ENCODE results near the gene CCNE1. TPM values are rescaled to one million over a fixed set of nuclear protein-coding genes. Genes with fewer than 3 reads are reported as not detected.

CCNE1 gene
- polyA plus RNA-seq, 3 donors: 1.7 TPM; not detected in 2

DNA sequence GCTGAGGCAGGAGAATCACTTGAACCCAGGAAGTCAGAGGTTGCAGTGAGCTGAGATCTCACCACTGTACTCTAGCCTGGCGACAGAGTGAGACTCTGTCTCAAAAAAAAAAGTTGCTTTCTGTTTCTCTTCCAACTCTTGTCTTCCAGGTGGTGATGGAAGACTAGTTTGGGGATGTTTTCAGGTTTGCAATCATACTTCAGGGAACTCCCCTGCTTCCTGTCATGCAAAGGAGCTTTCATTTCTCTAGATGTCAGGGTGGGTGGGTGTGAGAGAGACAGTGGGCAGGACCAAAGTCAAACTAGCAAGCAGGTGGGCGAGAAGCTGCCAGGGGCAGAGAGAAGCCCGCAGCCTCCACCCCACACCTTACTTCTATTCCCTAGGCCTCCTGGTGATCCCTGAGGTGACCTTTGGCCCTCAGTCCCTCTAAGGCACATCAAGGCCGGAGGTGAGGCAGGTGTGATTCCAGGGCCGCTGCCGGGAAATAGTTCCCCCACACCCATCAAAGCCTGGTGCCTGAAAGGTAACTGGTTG is 25.7 kb downstream of the CCNE1 start:
- H4K20me1 ChIP-seq (ENCODE audit: insufficient read depth, low read length): no peaks in the 10 kb centered on the region
- no peaks in the 10 kb centered on the region for H3K27me3 ChIP-seq (ENCODE audit: control insufficient read depth in 2 of 2, insufficient read depth in 2 of 2, low read length in 2 of 2)
- H3K4me2 ChIP-seq (replicated peaks; ENCODE audit: extremely low read depth, low read length, poor library complexity, severe bottlenecking): no peak overlapping the region
- no peaks in the 10 kb centered on the region for H3K79me2 ChIP-seq (ENCODE audit: insufficient read depth, low read length)
- H3K36me3 ChIP-seq (replicated peaks in 1 of 2; ENCODE audit: control insufficient read depth in 1 of 2, insufficient read depth in 2 of 2, low read length in 2 of 2): no peaks in the 10 kb centered on the region
- H3K27ac Mint-ChIP-seq: no peak overlapping the region
- H3K4me3 Mint-ChIP-seq: no peak overlapping the region
- TF ChIP-seq, protein P1, sequence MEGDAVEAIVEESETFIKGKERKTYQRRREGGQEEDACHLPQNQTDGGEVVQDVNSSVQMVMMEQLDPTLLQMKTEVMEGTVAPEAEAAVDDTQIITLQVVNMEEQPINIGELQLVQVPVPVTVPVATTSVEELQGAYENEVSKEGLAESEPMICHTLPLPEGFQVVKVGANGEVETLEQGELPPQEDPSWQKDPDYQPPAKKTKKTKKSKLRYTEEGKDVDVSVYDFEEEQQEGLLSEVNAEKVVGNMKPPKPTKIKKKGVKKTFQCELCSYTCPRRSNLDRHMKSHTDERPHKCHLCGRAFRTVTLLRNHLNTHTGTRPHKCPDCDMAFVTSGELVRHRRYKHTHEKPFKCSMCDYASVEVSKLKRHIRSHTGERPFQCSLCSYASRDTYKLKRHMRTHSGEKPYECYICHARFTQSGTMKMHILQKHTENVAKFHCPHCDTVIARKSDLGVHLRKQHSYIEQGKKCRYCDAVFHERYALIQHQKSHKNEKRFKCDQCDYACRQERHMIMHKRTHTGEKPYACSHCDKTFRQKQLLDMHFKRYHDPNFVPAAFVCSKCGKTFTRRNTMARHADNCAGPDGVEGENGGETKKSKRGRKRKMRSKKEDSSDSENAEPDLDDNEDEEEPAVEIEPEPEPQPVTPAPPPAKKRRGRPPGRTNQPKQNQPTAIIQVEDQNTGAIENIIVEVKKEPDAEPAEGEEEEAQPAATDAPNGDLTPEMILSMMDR (IDR thresholded peaks at IDR 0.05): no peak
- H3K36me3 Mint-ChIP-seq: no peaks in the 10 kb centered on the region
- H3K4me1 ChIP-seq (ENCODE audit: control insufficient read depth in 1 of 2, insufficient read depth in 2 of 2, low read length in 2 of 2): peaks cover 1 to 3% of the 10 kb centered on the region in 2 donors
- peaks cover 10 to 25% (median 14%) of the 10 kb centered on the region in 3 donors for H3K27me3 Mint-ChIP-seq (ENCODE audit: low read depth in 3 of 3)
- peaks cover 7% of the 10 kb centered on the region for H3K4me1 Mint-ChIP-seq
- H3K9me3 Mint-ChIP-seq: peaks cover 0 to 4% (median 0%) of the 10 kb centered on the region in 7 donors
- H2AFZ ChIP-seq (ENCODE audit: insufficient read depth, low read depth, low read length, poor library complexity, severe bottlenecking): no peak overlapping the region
- no CpG with 5 or more reads among the region's 6 CpGs for WGBS (ENCODE audit: insufficient coverage)
- no peak overlapping the region for H3K9ac ChIP-seq (ENCODE audit: insufficient read depth, low read length, poor library complexity, severe bottlenecking)
- intact Hi-C loops (cut with micrococcal nuclease): no loop called here
- H3K4me3 ChIP-seq (replicated peaks in 1 of 3; ENCODE audit: low read depth in 2 of 3, low read length in 3 of 3): no peak overlapping the region
- no peak for DNase-seq
- H3K9me3 ChIP-seq (replicated peaks in 1 of 2; ENCODE audit: control insufficient read depth in 1 of 2, insufficient read depth in 1 of 2, low read length in 2 of 2): no peaks in the 10 kb centered on the region
- H3K27ac ChIP-seq (ENCODE audit: low read depth in 1 of 2, low read length in 2 of 2): no peak overlapping the region

DNA sequence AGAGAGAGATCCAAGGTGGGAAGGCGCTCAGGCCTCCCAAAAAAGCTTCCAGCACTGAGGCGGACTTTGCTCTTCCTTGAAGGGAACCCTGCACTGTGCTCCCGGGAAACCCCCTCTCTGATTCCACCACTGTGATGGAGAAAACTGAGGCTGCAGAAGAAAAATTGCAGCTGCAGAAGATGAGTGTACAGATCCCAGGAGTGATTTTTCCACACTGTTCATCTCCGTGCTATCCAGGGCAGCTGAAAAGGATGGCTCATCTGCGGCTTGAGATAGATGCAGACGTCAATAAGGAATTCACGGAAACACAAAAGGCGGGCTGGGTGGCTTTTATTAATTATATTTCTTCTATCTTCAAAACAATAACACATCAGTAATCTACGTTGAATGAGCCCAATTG is 26.2 kb downstream of the CCNE1 start:
- H3K27ac Mint-ChIP-seq: peak overlapping the region in 1 of 7 donors; percentile 62
- H3K27me3 ChIP-seq (ENCODE audit: control insufficient read depth in 2 of 2, insufficient read depth in 2 of 2, low read length in 2 of 2): no peaks in the 10 kb centered on the region
- H3K4me3 ChIP-seq (replicated peaks in 1 of 3; ENCODE audit: low read depth in 2 of 3, low read length in 3 of 3): no peak overlapping the region
- no peak overlapping the region for H2AFZ ChIP-seq (ENCODE audit: insufficient read depth, low read depth, low read length, poor library complexity, severe bottlenecking)
- H3K9me3 ChIP-seq (replicated peaks in 1 of 2; ENCODE audit: control insufficient read depth in 1 of 2, insufficient read depth in 1 of 2, low read length in 2 of 2): no peaks in the 10 kb centered on the region
- H3K9ac ChIP-seq (ENCODE audit: insufficient read depth, low read length, poor library complexity, severe bottlenecking): no peak overlapping the region
- no peak overlapping the region for H3K4me3 Mint-ChIP-seq
- H3K27me3 Mint-ChIP-seq (ENCODE audit: low read depth in 3 of 3): peaks cover 9 to 24% (median 14%) of the 10 kb centered on the region in 3 donors
- H3K36me3 Mint-ChIP-seq: no peaks in the 10 kb centered on the region
- TF ChIP-seq, protein P1 (IDR thresholded peaks at IDR 0.05): no peak
- H3K4me1 ChIP-seq (ENCODE audit: control insufficient read depth in 1 of 2, insufficient read depth in 2 of 2, low read length in 2 of 2): peaks cover 6 to 8% of the 10 kb centered on the region in 2 donors
- intact Hi-C loops (cut with micrococcal nuclease): no loop called here
- H3K27ac ChIP-seq (ENCODE audit: low read depth in 1 of 2, low read length in 2 of 2): no peak overlapping the region
- no peak overlapping the region for H3K4me2 ChIP-seq (replicated peaks; ENCODE audit: extremely low read depth, low read length, poor library complexity, severe bottlenecking)
- peaks cover 0 to 4% (median 0%) of the 10 kb centered on the region in 7 donors for H3K9me3 Mint-ChIP-seq
- H3K4me1 Mint-ChIP-seq: peaks cover 12% of the 10 kb centered on the region
- H3K36me3 ChIP-seq (replicated peaks in 1 of 2; ENCODE audit: control insufficient read depth in 1 of 2, insufficient read depth in 2 of 2, low read length in 2 of 2): no peaks in the 10 kb centered on the region
- H3K79me2 ChIP-seq (ENCODE audit: insufficient read depth, low read length): no peaks in the 10 kb centered on the region
- WGBS (ENCODE audit: insufficient coverage): 100% methylated on average over 1 of the region's 9 CpGs
- no peaks in the 10 kb centered on the region for H4K20me1 ChIP-seq (ENCODE audit: insufficient read depth, low read length)
- no peak for DNase-seq
